Right atrium auricular region (tissue), 2 donors: ENCODE results near the gene C1D. TPM values are rescaled to one million over a fixed set of nuclear protein-coding genes. Genes with fewer than 3 reads are reported as not detected.

Experiments used
- DNase-seq: peaks from one replicate; pipeline ENCODE4 v3.0.0-alpha.2; 2019; ENCODE audit warnings: low spot score
- H3K27ac ChIP-seq, 2 donors: fragments of 200-600 bp; sonication (generic); 1 replicate in 1 of 2; 2 replicates in 1 of 2; pipeline ENCODE4 v1.5.1; 2016 to 2019
- H3K27me3 ChIP-seq, 2 donors: fragments of 200-600 bp; sonication (generic); one replicate each; pipeline versions ENCODE4 v1.5.1 to v1.6.0; 2017 to 2019
- H3K36me3 ChIP-seq: fragments of 200-600 bp; sonication (generic); one replicate; pipeline ENCODE4 v1.5.1; 2016
- H3K4me1 ChIP-seq, 2 donors: fragments of 200-600 bp; sonication (generic); one replicate each; pipeline versions ENCODE4 v1.5.1 to v1.6.0; 2017 to 2019
- H3K4me3 ChIP-seq, 2 donors: fragments of 200-600 bp; sonication (generic); 1 replicate in 1 of 2; 2 replicates in 1 of 2; pipeline ENCODE4 v1.5.1; 2017 to 2019; ENCODE audit warnings: mild to moderate bottlenecking in 1 of 2, moderate library complexity in 1 of 2
- H3K9me3 ChIP-seq, 2 donors: fragments of 200-600 bp; sonication (generic); one replicate each; pipeline ENCODE4 v1.5.1; 2019
- CTCF ChIP-seq, 2 donors: fragments of 200-600 bp; sonication (generic); IDR thresholded peaks; one replicate each; pipeline ENCODE4 v1.5.1; 2019; ENCODE audit warnings: antibody characterized with exemption in 2 of 2
- total RNA-seq, 2 donors: library from RNA; depleted of rRNA; stranded (reverse); fragments of >200 nt; gene quantifications; one replicate each; pipeline ENCODE4 v1.1.0, GENCODE V29; 2016

C1D gene
- total RNA-seq, 2 donors from 2014 or later: 29.2 to 31.1 TPM

DNA sequence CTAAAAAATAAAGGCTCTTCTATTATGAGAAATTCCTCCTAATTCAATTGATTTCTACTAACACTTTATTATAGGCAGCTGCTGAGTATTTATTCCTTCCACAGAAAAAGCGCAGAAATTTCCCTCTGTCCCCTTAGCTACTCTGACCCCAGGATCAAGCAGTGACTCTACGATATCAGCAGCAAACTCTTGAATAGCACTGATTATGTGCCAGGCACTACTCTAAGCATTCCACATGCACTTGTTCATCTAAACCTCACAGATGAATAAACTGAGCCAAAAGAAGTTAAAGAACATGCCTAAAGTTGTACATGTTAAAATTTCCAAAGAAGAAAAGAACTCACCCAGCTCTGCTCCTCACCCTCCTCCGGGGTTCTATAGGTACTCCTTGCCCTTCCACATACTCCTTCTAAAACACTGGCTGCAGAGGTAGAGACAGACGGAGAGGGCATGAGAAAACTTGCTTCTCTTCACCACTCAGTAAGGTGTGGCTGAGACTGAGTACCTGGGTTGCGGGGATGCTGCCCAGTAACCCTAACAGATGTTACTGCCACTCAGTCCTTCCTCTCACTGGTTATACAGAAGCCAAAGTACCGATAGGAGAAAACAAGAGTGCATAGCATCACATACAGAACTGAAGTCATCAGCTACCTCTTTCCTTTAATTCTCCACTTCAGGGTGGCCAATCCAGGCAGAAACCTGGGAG, 9.9 kb downstream of the C1D start:
- peaks cover 0 to 5% of the 10 kb centered on the region in 2 donors for H3K4me1 ChIP-seq
- TF ChIP-seq CTCF (IDR thresholded peaks at IDR 0.05): no peak
- DNase-seq: no peak
- H3K27me3 ChIP-seq: no peaks in the 10 kb centered on the region
- no peak overlapping the region for H3K27ac ChIP-seq
- H3K9me3 ChIP-seq: no peaks in the 10 kb centered on the region
- no peak overlapping the region for H3K4me3 ChIP-seq
- no peaks in the 10 kb centered on the region for H3K36me3 ChIP-seq

DNA sequence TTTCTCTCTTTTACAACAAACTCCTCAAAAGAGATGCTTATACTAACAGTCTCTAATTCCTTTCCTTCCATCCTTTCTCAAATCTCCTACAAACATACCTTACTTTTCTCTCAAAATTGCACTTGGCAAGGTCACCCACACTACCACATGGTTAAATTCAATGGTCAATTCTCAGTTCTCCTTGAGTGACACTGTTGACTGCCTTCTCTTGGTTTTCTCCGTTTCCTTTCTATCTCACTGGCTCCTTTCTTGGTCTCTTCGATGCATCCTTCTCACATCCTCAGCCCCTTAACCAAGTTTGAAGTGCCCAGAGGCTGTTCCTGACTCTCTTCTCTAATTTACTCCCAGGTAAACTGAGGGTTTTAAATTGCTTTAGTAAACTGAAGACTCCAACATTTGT, 12.5 kb downstream of the C1D start:
- no peak overlapping the region for H3K27ac ChIP-seq
- no peak for DNase-seq

GRCh38 chr2:68046642-68047240, 16.1 kb downstream of the C1D start:
- H3K36me3 ChIP-seq: peaks cover 21% of the 10 kb centered on the region
- no peak overlapping the region for H3K27ac ChIP-seq
- no peak overlapping the region for H3K4me3 ChIP-seq
- no peaks in the 10 kb centered on the region for H3K4me1 ChIP-seq
- no peak for TF ChIP-seq CTCF (IDR thresholded peaks at IDR 0.05)
- no peaks in the 10 kb centered on the region for H3K9me3 ChIP-seq
- H3K27me3 ChIP-seq: no peaks in the 10 kb centered on the region
- DNase-seq: no peak

More for the DNA sequence above, 12.5 kb downstream of the C1D start:
- Histone ChIP-seq H3K4me3 (no peak overlapping the region), H3K36me3 (peaks cover 12% of the 10 kb centered on the region), H3K9me3 (no peaks in the 10 kb centered on the region), H3K4me1 (peaks cover 0 to 5% of the 10 kb centered on the region in 2 donors), H3K27me3 (no peaks in the 10 kb centered on the region)
- TF ChIP-seq CTCF (IDR thresholded peaks at IDR 0.05): no peak

- Histone ChIP-seq H3K27me3 (no peaks in the 10 kb centered on the region), H3K4me1 (no peaks in the 10 kb centered on the region), H3K36me3 (peaks cover 21% of the 10 kb centered on the region), H3K4me3 (no peak overlapping the region), H3K27ac (no peak overlapping the region), H3K9me3 (no peaks in the 10 kb centered on the region)
- TF ChIP-seq CTCF (IDR thresholded peaks at IDR 0.05): no peak
- no peak for DNase-seq
Observed at GRCh38 chr2:68046224-68046623, 16.6 kb downstream of the C1D start.

DNA sequence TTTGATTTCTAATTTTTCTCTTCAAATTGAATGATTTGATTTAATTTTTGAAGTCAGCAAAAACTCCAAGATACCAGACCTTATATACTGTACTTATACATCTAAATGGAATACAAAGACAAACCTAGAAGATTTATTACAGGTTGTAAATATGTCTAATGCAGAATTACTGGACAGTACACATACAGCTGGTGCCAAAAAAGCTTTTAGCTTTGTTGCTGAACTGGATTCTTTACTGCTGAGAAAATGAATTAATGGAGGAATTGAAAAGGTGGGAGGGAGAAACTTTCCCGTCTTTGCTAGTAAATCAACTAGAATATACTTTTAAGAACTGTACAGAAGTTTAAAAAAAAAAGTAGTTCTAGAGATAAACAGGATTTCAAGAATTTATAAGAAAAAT, 17.5 kb downstream of the C1D start:
- Histone ChIP-seq H3K4me1 (no peaks in the 10 kb centered on the region), H3K4me3 (no peak overlapping the region), H3K9me3 (no peaks in the 10 kb centered on the region), H3K36me3 (peaks cover 21% of the 10 kb centered on the region), H3K27ac (no peak overlapping the region), H3K27me3 (no peaks in the 10 kb centered on the region)
- DNase-seq: no peak
- no peak for TF ChIP-seq CTCF (IDR thresholded peaks at IDR 0.05)
